HG03442 (cell line): ENCODE data around the gene TMCC1.
"Not testable (repeated sequence)": the region's sequence is repeated elsewhere in the genome, so short reads cannot be mapped to it uniquely, and the experiment has no call there.

Experiments
- ATAC-seq: cut with Tn5 transposase; IDR thresholded peaks from one replicate; pipeline ENCODE4 v1.9.1; 2021; ENCODE audit warnings: mild to moderate bottlenecking, moderate library complexity; ENCODE audit not compliant: unreplicated experiment

The TMCC1 gene

DNA sequence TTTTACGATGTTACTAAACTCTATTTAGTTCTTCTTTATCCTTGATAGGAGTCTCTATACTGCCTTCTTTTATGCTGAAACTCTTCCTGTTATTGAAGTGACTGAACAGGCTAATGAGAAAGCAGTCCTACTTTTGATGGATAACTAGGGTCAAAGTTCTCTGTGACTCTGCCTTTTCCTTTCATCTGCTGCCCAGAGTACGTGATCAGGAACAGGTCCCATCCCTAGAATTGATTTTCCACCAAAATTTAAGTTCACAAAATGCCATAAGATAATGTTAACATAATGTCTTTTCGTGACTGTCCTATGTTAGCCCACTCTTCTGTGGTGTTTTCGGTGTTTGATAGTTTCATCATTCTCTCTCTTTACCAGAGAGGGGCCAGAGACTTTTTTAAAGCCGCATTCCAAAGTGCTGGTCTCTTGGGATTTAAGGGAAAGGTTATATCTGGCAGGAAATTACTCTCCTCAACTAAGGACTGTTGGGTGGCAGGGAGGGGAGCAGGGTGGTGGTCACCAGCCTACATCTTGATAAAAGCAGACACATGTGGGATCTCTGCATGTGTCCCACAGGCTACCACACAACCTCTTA lies 236.8 kb downstream of the TMCC1 start:
- no peak for ATAC-seq

DNA sequence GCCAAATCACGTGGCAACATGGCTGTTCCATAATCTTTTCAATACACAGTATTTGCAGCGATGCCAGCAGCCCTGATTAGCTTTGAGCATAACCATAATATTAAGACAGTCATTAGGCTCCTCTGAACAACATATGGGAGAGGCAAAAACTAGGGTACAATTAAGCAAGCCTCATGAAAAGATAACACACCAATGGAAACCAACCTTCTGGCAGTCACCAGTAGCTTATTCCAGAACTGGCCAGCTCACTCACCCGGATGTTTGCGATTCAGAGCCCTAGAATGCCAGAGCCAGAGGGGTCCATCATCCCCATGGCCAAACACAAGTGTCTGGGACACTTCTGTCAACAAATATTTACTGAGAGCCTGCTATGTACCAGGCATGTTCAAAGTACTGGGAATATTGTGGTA lies 238.2 kb downstream of the TMCC1 start:
- no peak for ATAC-seq

- no peak for ATAC-seq
These were observed 239.4 kb downstream of the TMCC1 start for GRCh38 chr3:129654131-129654530.

- ATAC-seq: no peak
These were observed 240.5 kb downstream of the TMCC1 start for GRCh38 chr3:129653019-129653418.

GRCh38 chr3:129651435-129652202 lies 241.9 kb downstream of the TMCC1 start:
- no peak for ATAC-seq

DNA sequence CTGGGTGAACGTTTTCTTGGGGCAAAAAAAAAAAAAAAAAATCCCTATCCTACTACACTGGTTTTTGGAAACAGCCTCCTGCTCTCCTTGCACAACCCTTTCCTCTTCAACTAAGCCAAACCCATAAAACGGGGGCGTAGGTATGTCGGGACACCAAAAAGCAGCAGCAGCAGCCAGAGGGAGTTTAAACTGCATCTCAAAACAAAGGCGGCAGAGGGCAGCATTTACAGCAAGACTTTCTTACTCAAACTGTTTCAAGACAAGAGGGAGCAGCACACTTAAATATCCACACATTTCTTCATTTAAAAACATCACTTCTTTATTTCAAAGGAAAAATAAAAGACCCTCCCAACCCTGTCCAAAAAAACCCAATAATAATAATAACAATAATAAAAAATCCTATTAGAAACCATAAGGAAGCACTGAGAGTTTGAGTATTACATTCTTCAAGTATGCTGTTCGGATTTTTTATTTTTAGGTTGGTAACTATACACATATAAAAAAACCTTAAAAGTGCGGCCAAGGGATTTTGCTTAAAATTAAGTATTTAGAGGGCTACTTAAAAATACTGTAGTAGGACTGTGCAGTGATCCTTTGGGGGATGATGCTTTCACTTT lies 243.1 kb downstream of the TMCC1 start:
- no peak for ATAC-seq

DNA sequence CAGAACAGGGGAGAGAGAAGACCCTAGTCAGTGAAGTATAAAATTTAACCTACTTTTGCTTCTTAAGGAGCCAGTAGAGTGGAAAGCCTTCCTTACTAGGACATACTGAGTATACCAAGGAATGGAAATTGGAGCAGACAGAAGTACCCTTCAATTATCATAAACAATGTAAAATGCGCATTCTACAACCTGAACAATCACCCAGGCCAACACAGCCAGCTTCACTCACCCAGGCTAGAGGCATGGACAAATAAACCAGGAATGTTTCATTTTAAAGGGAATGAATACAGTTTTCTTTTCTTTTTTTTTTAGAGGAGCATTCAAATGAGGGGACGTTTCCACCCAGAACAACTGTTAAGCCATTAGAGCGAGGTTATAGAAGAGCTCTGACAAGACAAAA lies 245.1 kb downstream of the TMCC1 start:
- no peak for ATAC-seq

DNA sequence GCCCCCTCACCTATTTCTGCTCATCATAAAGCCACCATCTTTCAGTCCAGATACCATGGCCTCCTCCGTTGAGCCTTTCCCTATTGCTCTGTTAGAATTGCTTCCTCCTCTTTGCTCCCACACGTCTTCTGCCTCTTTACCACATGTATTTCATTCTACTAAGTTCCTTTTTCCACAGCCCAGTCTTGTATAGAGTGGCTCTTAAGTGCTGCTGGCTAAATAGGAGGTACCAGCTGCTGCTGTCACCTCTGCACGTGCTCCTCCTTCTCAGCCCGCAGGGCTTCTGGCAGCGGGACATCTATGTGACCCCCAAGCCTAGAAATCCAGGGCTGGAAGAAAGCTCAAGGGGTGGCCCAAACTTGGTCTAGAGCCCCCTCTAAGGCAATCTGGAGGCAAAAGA lies 248.2 kb downstream of the TMCC1 start:
- ATAC-seq: no peak

GRCh38 chr3:129644836-129645235 lies 248.7 kb downstream of the TMCC1 start:
- no peak for ATAC-seq

- not testable (repeated sequence) for ATAC-seq
These were observed 251.8 kb downstream of the TMCC1 start for GRCh38 chr3:129641567-129642260.

GRCh38 chr3:129640985-129641384 lies 252.5 kb downstream of the TMCC1 start:
- ATAC-seq: not testable (repeated sequence)

DNA sequence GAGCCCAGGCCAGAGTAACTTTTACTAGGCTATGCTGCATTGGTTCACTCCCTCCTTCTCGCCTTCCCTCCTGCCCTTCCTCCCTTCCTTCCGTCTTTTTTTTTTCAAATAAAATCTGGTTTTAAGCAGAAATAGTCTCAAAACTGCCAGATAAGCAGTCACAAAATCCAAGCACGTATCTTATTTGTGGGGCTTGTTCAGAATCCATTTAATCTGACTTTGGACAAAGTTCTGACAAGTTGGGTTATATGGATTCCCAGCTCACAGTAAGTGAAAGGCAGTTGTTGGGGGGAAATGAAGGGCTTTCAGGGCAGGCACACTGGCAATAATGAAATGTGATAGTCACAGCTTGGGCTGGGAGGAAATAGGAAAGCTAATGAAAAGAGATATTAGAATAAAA lies 255.0 kb downstream of the TMCC1 start:
- no peak for ATAC-seq

GRCh38 chr3:129636082-129636481 lies 257.4 kb downstream of the TMCC1 start:
- ATAC-seq: no peak

GRCh38 chr3:129635656-129636055 lies 257.9 kb downstream of the TMCC1 start:
- no peak for ATAC-seq

GRCh38 chr3:129633751-129634481 lies 259.6 kb downstream of the TMCC1 start:
- ATAC-seq: no peak

DNA sequence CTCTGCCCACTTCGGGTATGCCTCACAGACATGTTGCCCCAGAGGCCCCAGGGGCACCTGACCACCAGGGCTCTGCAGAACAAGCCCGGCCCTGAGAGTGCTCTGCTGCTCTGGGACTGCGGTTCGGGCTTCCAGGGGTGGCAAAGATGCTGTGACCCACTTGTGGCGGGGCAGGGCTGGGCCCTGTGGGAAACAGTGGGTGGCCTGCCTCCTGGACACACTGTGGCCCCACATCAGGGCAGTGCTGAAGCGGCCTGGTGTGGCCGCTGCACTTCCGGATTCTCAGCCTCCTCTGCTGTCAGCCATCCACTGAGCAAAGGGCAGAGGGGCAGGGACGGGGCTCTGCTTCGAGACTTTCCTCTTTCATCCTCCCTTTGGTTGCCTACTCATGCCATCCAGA lies 260.5 kb downstream of the TMCC1 start:
- no peak for ATAC-seq

DNA sequence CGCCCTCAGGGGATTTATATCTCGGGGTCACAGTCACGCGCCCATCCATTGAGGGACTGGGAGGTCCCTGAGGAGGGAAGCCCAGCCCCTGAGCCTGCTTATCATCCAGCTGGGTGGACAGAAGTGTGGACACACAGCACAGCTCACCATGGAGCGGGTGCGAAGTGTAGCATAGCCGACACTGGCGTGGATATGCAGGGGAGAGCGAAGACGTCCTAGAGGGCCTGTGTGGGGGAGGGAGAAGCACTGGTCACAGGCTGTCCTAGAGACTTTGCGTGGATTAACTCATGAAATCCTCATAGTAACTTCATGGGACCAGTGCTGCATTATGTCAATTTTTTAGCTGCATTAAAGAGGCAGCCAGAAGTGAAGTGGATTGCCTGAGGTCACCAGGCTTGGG lies 261.0 kb downstream of the TMCC1 start:
- no peak for ATAC-seq

DNA sequence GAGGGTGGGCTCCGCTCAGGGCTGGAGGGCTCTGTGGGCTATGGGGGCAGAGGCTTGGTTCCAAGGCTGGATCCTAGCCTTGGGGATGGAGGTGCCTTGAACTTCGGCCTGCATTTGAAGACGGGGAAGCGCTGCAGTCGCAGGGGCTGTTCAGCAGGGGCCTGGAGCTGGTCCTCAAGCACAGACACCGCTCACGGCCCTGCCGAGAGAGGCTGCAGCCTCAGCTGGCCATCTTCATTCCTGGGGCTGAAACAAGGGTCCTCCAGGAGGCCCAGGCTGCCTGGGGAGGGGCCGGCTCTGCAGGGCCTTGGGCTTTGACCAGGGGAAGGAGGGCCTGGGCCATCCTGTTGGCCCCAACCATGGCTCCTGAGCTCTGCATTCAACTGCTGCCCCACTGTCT lies 261.5 kb downstream of the TMCC1 start:
- ATAC-seq: no peak

- ATAC-seq: no peak
These were observed 264.5 kb downstream of the TMCC1 start for GRCh38 chr3:129629011-129629410.

GRCh38 chr3:129628169-129628522 lies 265.4 kb downstream of the TMCC1 start:
- no peak for ATAC-seq
